CD4-positive, alpha-beta memory T cell (primary cell): Measurements from ENCODE around the gene NEURL3. TPM values are rescaled to one million over a fixed set of nuclear protein-coding genes. Genes with fewer than 3 reads are reported as not detected.
A peak's percentile ranks its signal among the peaks of the same experiment; 100 is the strongest.

Experiments
- CTCF ChIA-PET: fragments of 350-600 bp; sonication (Branson Sonifier 250); formaldehyde crosslinking; loops from one replicate; lab custom pipeline; 2021; ENCODE audit warnings: inconsistent platforms; ENCODE audit not compliant: partially characterized antibody; lab: Charles Lee
- POLR2A ChIA-PET: fragments of 350-600 bp; sonication (Branson Sonifier 250); formaldehyde crosslinking; loops from one replicate; lab custom pipeline; 2021; ENCODE audit not compliant: partially characterized antibody; lab: Charles Lee
- DNase-seq, 5 donors: peaks; one replicate each; pipeline versions ENCODE4 v3.0.0 to v3.0.0-alpha.2; 2020 to 2022; ENCODE audit warnings: mixed read lengths in 1 of 5
- H3K27ac ChIP-seq: one replicate; pipeline ENCODE4 v1.7.0; 2013; ENCODE audit warnings: low read depth, low read length
- H3K27me3 ChIP-seq: 2 replicates; pipeline ENCODE4 v1.7.0; 2013; ENCODE audit warnings: mild to moderate bottlenecking, low read length, moderate library complexity; ENCODE audit not compliant: insufficient read depth
- H3K36me3 ChIP-seq: 2 replicates; pipeline ENCODE4 v1.7.0; 2013; ENCODE audit warnings: mild to moderate bottlenecking, low read length, moderate library complexity; ENCODE audit not compliant: insufficient read depth
- H3K4me1 ChIP-seq: 2 replicates; pipeline ENCODE4 v1.7.0; 2013; ENCODE audit warnings: mild to moderate bottlenecking, low read length, moderate library complexity; ENCODE audit not compliant: insufficient read depth
- H3K4me3 ChIP-seq, 2 donors: one replicate each; pipeline ENCODE4 v1.7.0; 2013; ENCODE audit warnings: low read length in 2 of 2, mild to moderate bottlenecking in 1 of 2
- H3K9me3 ChIP-seq, 2 donors: one replicate each; pipeline ENCODE4 v1.7.0; 2013; ENCODE audit warnings: low read length in 2 of 2, control low read depth in 1 of 2; ENCODE audit not compliant: control insufficient read depth in 1 of 2
- H3K27ac Mint-ChIP-seq, 7 donors: one replicate each; pipeline ENCODE4 v1.8.0; 2020 to 2021; ENCODE audit warnings: mixed read lengths in 7 of 7, mild to moderate bottlenecking in 6 of 7, inconsistent platforms in 3 of 7, moderate library complexity in 3 of 7
- H3K27me3 Mint-ChIP-seq, 2 donors: one replicate each; pipeline ENCODE4 v1.8.0; 2020 to 2021; ENCODE audit warnings: mixed read lengths in 2 of 2
- H3K36me3 Mint-ChIP-seq, 2 donors: one replicate each; pipeline ENCODE4 v1.8.0; 2020 to 2021; ENCODE audit warnings: mixed read lengths in 2 of 2, inconsistent platforms in 1 of 2, mild to moderate bottlenecking in 1 of 2
- H3K4me1 Mint-ChIP-seq, 4 donors: one replicate each; pipeline ENCODE4 v1.8.0; 2020 to 2021; ENCODE audit warnings: mixed read lengths in 4 of 4, mild to moderate bottlenecking in 1 of 4
- H3K4me3 Mint-ChIP-seq, 8 donors: one replicate each; pipeline ENCODE4 v1.8.0; 2020 to 2021; ENCODE audit warnings: mixed read lengths in 8 of 8, mild to moderate bottlenecking in 7 of 8, moderate library complexity in 6 of 8, inconsistent platforms in 3 of 8
- H3K9me3 Mint-ChIP-seq, 8 donors: one replicate each; pipeline ENCODE4 v1.8.0; 2020 to 2021; ENCODE audit warnings: mixed read lengths in 8 of 8, mild to moderate bottlenecking in 5 of 8, inconsistent platforms in 3 of 8, moderate library complexity in 1 of 8
- intact Hi-C: fragments of 100-400 bp; cut with micrococcal nuclease; formaldehyde crosslinking; loops from one replicate; pipeline ENCODE4 v1.15.1; 2023
- polyA plus RNA-seq, 2 donors: library from polyadenylated mRNA; unstranded; fragments of 300-500 nt; fragmentation: Illumina TruSeq; gene quantifications; one replicate each; pipeline ENCODE4 v1.2.3, GENCODE V29; 2021
- total RNA-seq, 2 experiments: library from RNA; stranded (reverse); gene quantifications; one replicate each; pipeline ENCODE4 v1.2.3, GENCODE V29; 2021

Gene NEURL3
- total and polyA plus RNA-seq, 4 experiments from 2014 or later = 0.22 TPM; not detected in 3

DNA sequence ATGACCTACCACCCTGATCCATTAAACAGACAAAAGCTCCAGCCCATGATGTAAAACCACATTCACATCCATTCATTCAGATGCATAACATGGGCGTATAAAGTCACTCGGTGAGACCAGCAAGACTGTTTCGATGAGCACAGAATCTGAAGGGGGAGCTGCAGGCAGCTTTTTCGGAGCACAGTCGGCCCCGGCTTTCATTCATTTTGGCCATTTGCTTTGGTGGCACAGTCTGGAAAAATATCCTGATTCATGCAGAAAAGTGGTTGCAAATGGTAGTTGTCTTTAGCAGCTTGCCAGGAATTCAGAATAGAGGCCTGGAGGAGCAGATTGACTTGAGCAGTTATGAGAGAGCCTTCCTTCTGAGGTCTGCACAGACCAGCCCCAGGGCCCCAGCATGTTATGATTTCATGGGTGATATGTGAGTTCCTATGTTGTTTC lies 42.6 kb upstream of the NEURL3 start:
- ChIA-PET POLR2A (interaction anchor here (0.6 to 13.6 kb wide), 2 partner anchors 13 to 24 kb away, joined by 3 to 320 read pairs; partner anchors contain the start of gene ARID5A), CTCF (interaction anchor here (1.3 to 1.4 kb wide), 5 partner anchors 8 to 140 kb away, joined by 3 to 6 read pairs (median 4); no protein-coding TSS in a partner anchor)
- DNase-seq = no peak
- Histone ChIP-seq H3K27me3 (no peaks in the 10 kb centered on the region), H3K4me1 (peaks cover 53% of the 10 kb centered on the region), H3K27ac (no peak overlapping the region), H3K36me3 (peaks cover 47% of the 10 kb centered on the region), H3K4me3 (no peak overlapping the region), H3K9me3 (no peaks in the 10 kb centered on the region)
- Mint-ChIP-seq H3K27me3 (no peaks in the 10 kb centered on the region), H3K27ac (peak overlapping the region in 6 of 7 donors; percentile 29 to 81 (median 50)), H3K4me3 (peak overlapping the region in 3 of 8 donors; percentile 35 to 69 (median 50)), H3K4me1 (peaks cover 34 to 53% (median 44%) of the 10 kb centered on the region in 4 donors), H3K36me3 (peaks cover 28 to 59% of the 10 kb centered on the region in 2 donors), H3K9me3 (no peaks in the 10 kb centered on the region)
- intact Hi-C loops = no loop called here

- no peaks in the 10 kb centered on the region for H3K9me3 ChIP-seq
- H3K27ac ChIP-seq = no peak overlapping the region
- Mint-ChIP-seq H3K4me3 (peak overlapping the region in 3 of 8 donors; percentile 35 to 69 (median 50)), H3K9me3 (no peaks in the 10 kb centered on the region), H3K27ac (peak overlapping the region; percentile 29 to 81 (median 43)), H3K4me1 (peaks cover 37 to 57% (median 48%) of the 10 kb centered on the region in 4 donors), H3K27me3 (no peaks in the 10 kb centered on the region), H3K36me3 (peaks cover 31 to 59% of the 10 kb centered on the region in 2 donors)
- ChIA-PET CTCF (interaction anchor here (1.1 to 1.4 kb wide), 4 partner anchors 8 to 29 kb away, joined by 3 to 6 read pairs (median 3); no protein-coding TSS in a partner anchor), POLR2A (interaction anchor here (13.6 kb wide), 1 partner anchor 13 kb away, joined by 320 read pairs; the partner anchor contains the start of gene ARID5A)
- peaks cover 58% of the 10 kb centered on the region for H3K4me1 ChIP-seq
- intact Hi-C loops = no loop called here
- no peaks in the 10 kb centered on the region for H3K27me3 ChIP-seq
- DNase-seq = no peak
- peaks cover 48% of the 10 kb centered on the region for H3K36me3 ChIP-seq
- no peak overlapping the region for H3K4me3 ChIP-seq
Measured at GRCh38 chr2:96547203-96547641, 42.1 kb upstream of the NEURL3 start.

GRCh38 chr2:96546797-96547196 lies 41.6 kb upstream of the NEURL3 start:
- Histone ChIP-seq H3K36me3 (peaks cover 48% of the 10 kb centered on the region), H3K4me1 (peaks cover 62% of the 10 kb centered on the region), H3K27me3 (no peaks in the 10 kb centered on the region), H3K27ac (peak overlapping the region; percentile 1), H3K9me3 (no peaks in the 10 kb centered on the region), H3K4me3 (peak overlapping the region in 1 of 2 donors; percentile 13)
- Mint-ChIP-seq H3K4me1 (peaks cover 37 to 62% (median 50%) of the 10 kb centered on the region in 4 donors), H3K9me3 (no peaks in the 10 kb centered on the region), H3K36me3 (peaks cover 31 to 57% of the 10 kb centered on the region in 2 donors), H3K27ac (peak overlapping the region; percentile 16 to 90 (median 79)), H3K4me3 (peak overlapping the region in 7 of 8 donors; percentile 57 to 70 (median 65)), H3K27me3 (no peaks in the 10 kb centered on the region)
- DNase-seq = peak in 4 of 5 donors; percentile 32 to 57 (median 48)
- intact Hi-C loops = no loop called here
- POLR2A ChIA-PET = interaction anchor here (13.6 kb wide), 1 partner anchor 12 kb away, joined by 320 read pairs; the partner anchor contains the start of gene ARID5A
- CTCF ChIA-PET = interaction anchor here (0.5 to 1.3 kb wide), 3 partner anchors 9 to 246 kb away, joined by 3 to 4 read pairs (median 3); no protein-coding TSS in a partner anchor

DNA sequence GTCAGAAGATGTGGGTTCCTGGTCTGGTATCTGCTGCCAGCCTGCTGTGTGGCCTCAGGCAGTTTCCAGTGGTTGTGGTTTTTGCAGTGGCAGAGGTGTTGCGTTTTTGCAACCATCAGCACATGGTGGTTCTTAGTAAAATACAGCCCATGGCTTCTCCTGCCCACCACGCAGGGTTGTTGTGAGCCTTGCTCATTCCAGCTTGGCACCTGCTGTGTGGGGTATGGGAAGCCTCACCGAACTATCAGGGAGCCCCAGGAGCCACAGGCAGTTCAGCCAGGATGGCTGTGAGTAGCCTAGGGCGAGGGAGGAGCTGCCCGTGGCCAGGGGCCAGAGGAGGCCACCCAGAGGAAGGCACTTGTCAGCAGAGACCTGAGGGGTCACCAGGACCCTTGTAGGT lies 41.2 kb upstream of the NEURL3 start:
- Histone ChIP-seq H3K4me3 (peak overlapping the region in 1 of 2 donors; percentile 13), H3K36me3 (peaks cover 44% of the 10 kb centered on the region), H3K27me3 (no peaks in the 10 kb centered on the region), H3K4me1 (peaks cover 67% of the 10 kb centered on the region), H3K9me3 (no peaks in the 10 kb centered on the region), H3K27ac (peak overlapping the region; percentile 1)
- POLR2A ChIA-PET = interaction anchor here (13.6 kb wide), 1 partner anchor 12 kb away, joined by 320 read pairs; the partner anchor contains the start of gene ARID5A
- H3K4me3 Mint-ChIP-seq = peak overlapping the region in 7 of 8 donors; percentile 57 to 76 (median 67)
- H3K36me3 Mint-ChIP-seq = peaks cover 31 to 61% of the 10 kb centered on the region in 2 donors
- no peaks in the 10 kb centered on the region for H3K27me3 Mint-ChIP-seq
- CTCF ChIA-PET = interaction anchor here (0.5 to 1.3 kb wide), 3 partner anchors 9 to 246 kb away, joined by 3 to 4 read pairs (median 3); no protein-coding TSS in a partner anchor
- peak in 2 of 5 donors; percentile 29 to 47 for DNase-seq
- peak overlapping the region; percentile 44 to 92 (median 78) for H3K27ac Mint-ChIP-seq
- intact Hi-C loops = no loop called here
- no peaks in the 10 kb centered on the region for H3K9me3 Mint-ChIP-seq
- peaks cover 41 to 66% (median 54%) of the 10 kb centered on the region in 4 donors for H3K4me1 Mint-ChIP-seq

DNA sequence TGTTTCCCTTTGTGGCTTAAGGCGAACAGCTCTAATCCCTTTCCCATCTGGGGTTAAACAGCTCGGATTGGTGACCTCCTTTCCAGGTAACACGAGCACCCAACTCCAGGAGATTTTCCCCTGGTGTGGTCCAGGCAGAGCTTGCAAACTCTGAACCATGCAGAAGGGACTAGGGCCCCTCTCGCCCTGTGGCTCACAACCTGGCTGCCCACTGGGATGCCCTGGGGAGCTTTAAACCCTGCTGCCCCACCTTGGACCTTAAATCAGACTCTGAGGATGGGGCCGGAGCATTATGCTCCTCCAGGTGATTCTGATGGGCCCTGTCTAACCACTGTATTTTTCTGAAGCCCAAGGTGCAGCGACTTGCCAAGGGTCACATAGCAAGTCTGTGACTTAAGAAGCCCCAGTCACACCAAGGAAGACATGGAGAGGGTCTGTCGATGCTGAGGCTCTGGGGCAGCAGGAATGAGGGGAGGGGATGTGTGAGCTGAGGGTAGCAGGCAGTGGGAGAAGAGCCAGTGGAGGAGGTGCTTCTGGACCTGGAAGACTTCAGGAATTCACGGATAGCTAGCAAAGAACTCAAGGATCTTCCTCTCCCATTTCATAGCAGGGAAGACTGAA lies 37.3 kb upstream of the NEURL3 start:
- no peaks in the 10 kb centered on the region for H3K27me3 Mint-ChIP-seq
- H3K36me3 Mint-ChIP-seq = peaks cover 26 to 65% of the 10 kb centered on the region in 2 donors
- peak overlapping the region in 5 of 7 donors; percentile 42 to 90 (median 61) for H3K27ac Mint-ChIP-seq
- intact Hi-C loops = no loop called here
- H3K9me3 Mint-ChIP-seq = peaks cover 0 to 1% (median 0%) of the 10 kb centered on the region in 8 donors
- no peaks in the 10 kb centered on the region for H3K27me3 ChIP-seq
- H3K4me3 Mint-ChIP-seq = peak overlapping the region in 1 of 8 donors; percentile 65
- H3K4me1 ChIP-seq = peaks cover 86% of the 10 kb centered on the region
- H3K4me3 ChIP-seq = no peak overlapping the region
- H3K27ac ChIP-seq = no peak overlapping the region
- DNase-seq = no peak
- peaks cover 15% of the 10 kb centered on the region for H3K36me3 ChIP-seq
- POLR2A ChIA-PET = interaction anchor here (9.9 to 17.7 kb wide), 2 partner anchors 10 to 16 kb away, joined by 201 to 320 read pairs; no protein-coding TSS in a partner anchor
- H3K4me1 Mint-ChIP-seq = peaks cover 54 to 89% (median 75%) of the 10 kb centered on the region in 4 donors
- CTCF ChIA-PET = interaction anchor here (1.5 to 6.2 kb wide), 2 partner anchors 12 to 14 kb away, joined by 16 to 57 read pairs; no protein-coding TSS in a partner anchor
- H3K9me3 ChIP-seq = no peaks in the 10 kb centered on the region

DNA sequence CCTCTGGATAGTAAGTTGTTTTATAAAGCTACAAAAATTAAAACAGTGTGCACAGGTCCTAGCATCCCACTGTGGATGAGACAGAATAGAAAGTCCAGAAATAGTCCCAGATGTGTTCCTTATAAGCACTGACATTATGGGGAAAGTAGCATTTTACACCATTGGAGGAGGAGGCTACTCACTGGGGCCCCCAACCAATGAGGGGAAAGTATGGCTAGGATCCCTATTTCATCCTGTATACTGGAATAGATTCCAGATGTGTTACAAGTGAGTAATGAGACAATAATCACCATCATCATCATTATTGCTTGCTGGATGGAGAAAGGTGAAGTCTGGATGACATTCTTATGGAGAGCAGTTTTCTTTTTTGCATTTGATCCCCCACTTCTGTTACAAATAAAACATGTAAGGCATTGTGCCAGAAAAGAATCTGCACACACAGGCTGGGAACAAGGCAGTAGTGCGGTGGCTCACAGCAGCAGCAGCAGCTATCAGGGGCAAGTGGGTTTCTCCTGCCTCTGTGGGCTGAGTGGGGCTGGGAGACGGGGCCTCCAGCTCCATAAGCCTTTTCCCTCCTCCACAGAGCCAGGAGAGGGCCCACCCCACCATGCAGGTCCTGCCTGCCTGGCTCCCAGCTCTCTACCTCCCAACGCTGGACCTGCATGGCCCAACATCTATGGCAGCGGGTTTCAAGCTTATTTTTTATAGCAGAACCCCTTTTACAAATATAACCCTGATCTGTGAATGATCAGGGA lies 36.4 kb upstream of the NEURL3 start:
- Mint-ChIP-seq H3K4me1 (peaks cover 49 to 85% (median 68%) of the 10 kb centered on the region in 4 donors), H3K36me3 (peaks cover 25 to 65% of the 10 kb centered on the region in 2 donors), H3K27me3 (no peaks in the 10 kb centered on the region), H3K4me3 (peak overlapping the region in 2 of 8 donors; percentile 4 to 35), H3K27ac (peak overlapping the region in 3 of 7 donors; percentile 18 to 48 (median 27)), H3K9me3 (peaks cover 0 to 1% (median 0%) of the 10 kb centered on the region in 8 donors)
- Histone ChIP-seq H3K9me3 (no peaks in the 10 kb centered on the region), H3K27me3 (no peaks in the 10 kb centered on the region), H3K36me3 (peaks cover 12% of the 10 kb centered on the region), H3K27ac (no peak overlapping the region), H3K4me3 (no peak overlapping the region), H3K4me1 (peaks cover 77% of the 10 kb centered on the region)
- ChIA-PET POLR2A (interaction anchor here (9.9 to 17.7 kb wide), 2 partner anchors 11 to 16 kb away, joined by 201 to 320 read pairs; no protein-coding TSS in a partner anchor), CTCF (interaction anchor here (1.5 to 6.2 kb wide), 2 partner anchors 13 kb away, joined by 16 to 57 read pairs; no protein-coding TSS in a partner anchor)
- DNase-seq = no peak
- intact Hi-C loops = no loop called here
